H1 (cell line): ENCODE data around the gene PTPN5. TPM values are rescaled to one million over a fixed set of nuclear protein-coding genes. Genes with fewer than 3 reads are reported as not detected.

Source experiments
- GTF2F1 ChIP-seq: IDR thresholded peaks from 2 replicates; pipeline ENCODE4 v1.6.1; 2012; ENCODE audit warnings: low read depth, low read length, improper control_type of control experiment, borderline replicate concordance
- RNF2 ChIP-seq: fragments of 200-900, 300-1000 bp; sonication (generic); IDR thresholded peaks from 2 replicates; pipeline ENCODE4 v1.7.1; 2016; ENCODE audit warnings: borderline replicate concordance, low read depth, mild to moderate bottlenecking, antibody characterized with exemption, low read length; ENCODE audit not compliant: poor library complexity, severe bottlenecking; ENCODE audit errors: missing control alignments
- SP4 ChIP-seq: IDR thresholded peaks from 2 replicates; pipeline ENCODE4 v1.6.1; 2012; ENCODE audit warnings: low read length, inconsistent platforms
- TEAD4 ChIP-seq: IDR thresholded peaks from 2 replicates; pipeline ENCODE4 v1.6.1; 2012; ENCODE audit warnings: low read depth, low read length, inconsistent platforms, mixed read lengths
- polyA plus RNA-seq, 7 experiments: library from polyadenylated mRNA; depleted of rRNA in 3 of 7; stranded (reverse) in 5 of 7; unstranded in 2 of 7; fragments of >200 nt in 5 of 7; fragments of 200-250 nt in 2 of 7; gene quantifications; 1 replicate in 5 of 7; 2 replicates in 1 of 7; 4 replicates in 1 of 7; pipeline versions ENCODE4 v1.2.1 to v1.2.3, GENCODE V29; 2011 to 2013; ENCODE audit warnings: missing spikeins in 2 of 7, mixed read lengths in 2 of 7
- total RNA-seq: library from RNA; stranded (reverse); fragmentation: NEBNext Ultra II Directional; extraction: Animal tissue kit (Norgen Biotek cat#: 25700); gene quantifications from 2 replicates; pipeline ENCODE4 v1.2.1, GENCODE V29; 2021

Gene PTPN5
- total and polyA plus RNA-seq, 2 of the 8 experiments (the other 6 are each of a cell fraction or from before 2014, with no cell fraction given), result 8.4 to 12.9 TPM

GRCh38 chr11:18720091-18720807 is 71.3 kb downstream of the PTPN5 start (continued):
- TF ChIP-seq SP4, result no peak
- no peak for TF ChIP-seq TEAD4
- no peak for TF ChIP-seq GTF2F1
- TF ChIP-seq RNF2, result no peak
- TF ChIP-seq, all 59 proteins: peak for 0
